H9 (cell line): Measurements from ENCODE around the gene EPM2A. TPM values are rescaled to one million over a fixed set of nuclear protein-coding genes. Genes with fewer than 3 reads are reported as not detected.

Experiments used
- DNase-seq: peaks from one replicate; pipeline ENCODE4 v3.0.0-alpha.2; 2017
- H2AFZ ChIP-seq: one replicate; pipeline ENCODE4 v1.6.1; 2013; ENCODE audit warnings: mild to moderate bottlenecking, low read length, control low read depth, moderate library complexity
- H2AK5ac ChIP-seq: 2 replicates; pipeline ENCODE4 v1.6.1; 2013; ENCODE audit warnings: low read length, control low read depth, mixed read lengths; ENCODE audit not compliant: insufficient read length
- H2BK120ac ChIP-seq: one replicate; pipeline ENCODE4 v1.6.1; 2013; ENCODE audit warnings: low read depth, mild to moderate bottlenecking, low read length, control low read depth, inconsistent platforms; ENCODE audit not compliant: poor library complexity, severe bottlenecking
- H2BK12ac ChIP-seq: 2 replicates; pipeline ENCODE4 v1.6.1; 2013; ENCODE audit warnings: low read length, control low read depth, mixed read lengths, low read depth; ENCODE audit not compliant: insufficient read length
- H2BK15ac ChIP-seq: 2 replicates; pipeline ENCODE4 v1.6.1; 2013; ENCODE audit warnings: low read depth, low read length, control low read depth
- H2BK20ac ChIP-seq: one replicate; pipeline ENCODE4 v1.6.1; 2013; ENCODE audit warnings: low read depth, mild to moderate bottlenecking, low read length, control low read depth, inconsistent platforms; ENCODE audit not compliant: poor library complexity, severe bottlenecking
- H2BK5ac ChIP-seq: 2 replicates; pipeline ENCODE4 v1.6.1; 2013; ENCODE audit warnings: low read length, control low read depth, mixed read lengths; ENCODE audit not compliant: insufficient read length
- H3K14ac ChIP-seq: 2 replicates; pipeline ENCODE4 v1.6.1; 2013; ENCODE audit warnings: low read length, control low read depth; ENCODE audit not compliant: insufficient read depth
- H3K18ac ChIP-seq: 2 replicates; pipeline ENCODE4 v1.6.1; 2013; ENCODE audit warnings: low read depth, mild to moderate bottlenecking, mixed read lengths, low read length, control low read depth; ENCODE audit not compliant: insufficient read length
- H3K23ac ChIP-seq: 2 replicates; pipeline ENCODE4 v1.6.1; 2013; ENCODE audit warnings: low read length, control low read depth, mixed read lengths, low read depth; ENCODE audit not compliant: insufficient read length
- H3K23me2 ChIP-seq: 2 replicates; pipeline ENCODE4 v1.6.1; 2013; ENCODE audit warnings: low read depth, mild to moderate bottlenecking, mixed read lengths, low read length, control low read depth; ENCODE audit not compliant: insufficient read length, poor library complexity, severe bottlenecking
- H3K27ac ChIP-seq: 2 replicates; pipeline ENCODE4 v1.5.1; 2013; ENCODE audit warnings: low read length, control low read depth, mixed read lengths, low read depth; ENCODE audit not compliant: insufficient read length
- H3K27me3 ChIP-seq: 2 replicates; pipeline ENCODE4 v1.6.1; 2013; ENCODE audit warnings: low read length, control low read depth, inconsistent platforms; ENCODE audit not compliant: insufficient read depth
- H3K4ac ChIP-seq: 2 replicates; pipeline ENCODE4 v1.6.1; 2013; ENCODE audit warnings: low read depth, mild to moderate bottlenecking, control low read depth, inconsistent platforms, low read length, moderate library complexity
- H3K4me1 ChIP-seq: 2 replicates; pipeline ENCODE4 v1.6.1; 2013; ENCODE audit warnings: low read length, control low read depth, inconsistent platforms; ENCODE audit not compliant: insufficient read depth
- H3K4me2 ChIP-seq: 2 replicates; pipeline ENCODE4 v1.6.1; 2013; ENCODE audit warnings: low read length, control low read depth, mixed read lengths; ENCODE audit not compliant: insufficient read length, insufficient read depth
- H3K56ac ChIP-seq: 2 replicates; pipeline ENCODE4 v1.6.1; 2013; ENCODE audit warnings: low read depth, mild to moderate bottlenecking, mixed read lengths, low read length, control low read depth; ENCODE audit not compliant: insufficient read length
- H3K79me1 ChIP-seq: 2 replicates; pipeline ENCODE4 v1.6.1; 2013; ENCODE audit warnings: low read depth, mild to moderate bottlenecking, moderate library complexity, low read length, control low read depth, inconsistent platforms; ENCODE audit not compliant: insufficient read depth, poor library complexity, severe bottlenecking
- H3K79me2 ChIP-seq: 2 replicates; pipeline ENCODE4 v1.6.1; 2013; ENCODE audit warnings: low read length, control low read depth, inconsistent platforms; ENCODE audit not compliant: insufficient read depth
- H3K9ac ChIP-seq: 2 replicates; pipeline ENCODE4 v1.6.1; 2013; ENCODE audit warnings: low read length, control low read depth, mixed read lengths; ENCODE audit not compliant: insufficient read length; ENCODE audit errors: extremely low read depth
- H3K9me3 ChIP-seq: one replicate; pipeline ENCODE4 v1.6.1; 2013; ENCODE audit warnings: low read depth, low read length, inconsistent platforms; ENCODE audit not compliant: control insufficient read depth
- H3T11ph ChIP-seq: one replicate; pipeline ENCODE4 v1.6.1; 2013; ENCODE audit warnings: mild to moderate bottlenecking, low read length, control low read depth, inconsistent platforms
- H4K20me1 ChIP-seq: one replicate; pipeline ENCODE4 v1.6.1; 2013; ENCODE audit not compliant: control insufficient read depth, insufficient read length, insufficient read depth
- H4K5ac ChIP-seq: 2 replicates; pipeline ENCODE4 v1.6.1; 2013; ENCODE audit warnings: low read depth, mild to moderate bottlenecking, mixed read lengths, low read length, control low read depth; ENCODE audit not compliant: insufficient read length
- H4K8ac ChIP-seq: replicated peaks from 2 replicates; pipeline ENCODE4 v1.6.1; 2013; ENCODE audit warnings: low read length, control low read depth, mixed read lengths, low read depth; ENCODE audit not compliant: insufficient read length
- H4K91ac ChIP-seq: 2 replicates; pipeline ENCODE4 v1.6.1; 2013; ENCODE audit warnings: low read depth, mild to moderate bottlenecking, moderate library complexity, mixed read lengths, low read length, control low read depth; ENCODE audit not compliant: insufficient read length
- H3K27ac Mint-ChIP-seq, 3 experiments: 2 replicates in 2 of 3; 3 replicates in 1 of 3; pipeline ENCODE4 v1.8.0; 2020 to 2021; ENCODE audit warnings: mixed read lengths in 3 of 3, mild to moderate bottlenecking in 1 of 3, moderate library complexity in 1 of 3
- H3K27me3 Mint-ChIP-seq: 2 replicates; pipeline ENCODE4 v1.8.0; 2021; ENCODE audit warnings: low read depth, mild to moderate bottlenecking, moderate library complexity, mixed read lengths
- H3K36me3 Mint-ChIP-seq, 3 experiments: 2 replicates in 2 of 3; 3 replicates in 1 of 3; pipeline ENCODE4 v1.8.0; 2020 to 2021; ENCODE audit warnings: low read depth in 3 of 3, mixed read lengths in 3 of 3; ENCODE audit not compliant: insufficient read depth in 1 of 3
- H3K4me1 Mint-ChIP-seq, 2 experiments: 2 replicates each; pipeline ENCODE4 v1.8.0; 2020; ENCODE audit warnings: mixed read lengths in 2 of 2
- H3K4me3 Mint-ChIP-seq, 2 experiments: 2 replicates in 1 of 2; 3 replicates in 1 of 2; pipeline ENCODE4 v1.8.0; 2020 to 2021; ENCODE audit warnings: mild to moderate bottlenecking in 2 of 2, mixed read lengths in 2 of 2, moderate library complexity in 1 of 2
- H3K9me3 Mint-ChIP-seq, 2 experiments: 2 replicates in 1 of 2; 3 replicates in 1 of 2; pipeline ENCODE4 v1.8.0; 2020; ENCODE audit warnings: mild to moderate bottlenecking in 2 of 2, mixed read lengths in 2 of 2, moderate library complexity in 1 of 2
- WGBS: extraction: QIAGEN DNeasy Blood & Tissue Kit; methylation state at CpG from one replicate; pipeline ENCODE4 v1.1.7; 2013; ENCODE audit warnings: missing lambda C conversion rate, low lambda C conversion rate, mixed read lengths; ENCODE audit not compliant: insufficient read length; ENCODE audit errors: extremely low coverage; 5-methylcytosine and 5-hydroxymethylcytosine counted together
- total RNA-seq: library from RNA; stranded (reverse); gene quantifications from 2 replicates; pipeline ENCODE4 v1.2.1, GENCODE V29; 2021
- TF ChIP-seq, protein P1 (sequence below): fragments of 200-600 bp; sonication (generic); conservative IDR thresholded peaks from 3 replicates; pipeline ENCODE4 v1.8.0; 2021; ENCODE audit warnings: antibody characterized with exemption, mild to moderate bottlenecking

Gene EPM2A
- total RNA-seq, 1 experiment from 2014 or later = 8.2 TPM

DNA sequence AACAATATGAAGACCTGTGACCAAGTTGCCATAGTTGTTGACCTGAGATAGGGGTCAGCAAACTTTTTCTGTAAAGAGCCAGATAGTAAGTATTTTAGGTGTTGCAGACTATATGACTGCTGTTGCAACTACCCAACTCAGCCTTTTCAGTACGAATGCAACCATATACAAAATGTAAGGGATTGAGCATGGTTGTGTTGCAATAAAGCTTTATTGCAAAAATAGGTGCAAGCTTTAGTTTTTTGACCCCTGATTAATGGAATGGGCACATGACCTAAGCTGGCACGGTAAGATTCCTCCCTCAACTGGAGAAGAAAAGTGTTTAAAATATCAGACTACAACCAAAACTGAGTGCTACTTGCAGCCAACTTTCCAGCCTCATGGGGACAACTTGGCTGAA, 17.3 kb upstream of the EPM2A start:
- no peaks in the 10 kb centered on the region for H3K27me3 Mint-ChIP-seq
- no peaks in the 10 kb centered on the region for H4K20me1 ChIP-seq
- H3K27ac ChIP-seq = no peak overlapping the region
- no peak overlapping the region for H4K91ac ChIP-seq
- H3K14ac ChIP-seq = no peak overlapping the region
- H3K23me2 ChIP-seq = no peaks in the 10 kb centered on the region
- H3K79me2 ChIP-seq = no peaks in the 10 kb centered on the region
- H3K9me3 Mint-ChIP-seq = no peaks in the 10 kb centered on the region
- no peak overlapping the region for H2BK120ac ChIP-seq
- H3K9me3 ChIP-seq = no peaks in the 10 kb centered on the region
- H3K79me1 ChIP-seq = no peaks in the 10 kb centered on the region
- no peak overlapping the region for H2BK15ac ChIP-seq
- TF ChIP-seq, protein P1, sequence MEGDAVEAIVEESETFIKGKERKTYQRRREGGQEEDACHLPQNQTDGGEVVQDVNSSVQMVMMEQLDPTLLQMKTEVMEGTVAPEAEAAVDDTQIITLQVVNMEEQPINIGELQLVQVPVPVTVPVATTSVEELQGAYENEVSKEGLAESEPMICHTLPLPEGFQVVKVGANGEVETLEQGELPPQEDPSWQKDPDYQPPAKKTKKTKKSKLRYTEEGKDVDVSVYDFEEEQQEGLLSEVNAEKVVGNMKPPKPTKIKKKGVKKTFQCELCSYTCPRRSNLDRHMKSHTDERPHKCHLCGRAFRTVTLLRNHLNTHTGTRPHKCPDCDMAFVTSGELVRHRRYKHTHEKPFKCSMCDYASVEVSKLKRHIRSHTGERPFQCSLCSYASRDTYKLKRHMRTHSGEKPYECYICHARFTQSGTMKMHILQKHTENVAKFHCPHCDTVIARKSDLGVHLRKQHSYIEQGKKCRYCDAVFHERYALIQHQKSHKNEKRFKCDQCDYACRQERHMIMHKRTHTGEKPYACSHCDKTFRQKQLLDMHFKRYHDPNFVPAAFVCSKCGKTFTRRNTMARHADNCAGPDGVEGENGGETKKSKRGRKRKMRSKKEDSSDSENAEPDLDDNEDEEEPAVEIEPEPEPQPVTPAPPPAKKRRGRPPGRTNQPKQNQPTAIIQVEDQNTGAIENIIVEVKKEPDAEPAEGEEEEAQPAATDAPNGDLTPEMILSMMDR = no peak
- no CpG with 5 or more reads among the region's 2 CpGs for WGBS
- H3T11ph ChIP-seq = no peak overlapping the region
- H3K4ac ChIP-seq = no peak overlapping the region
- no peak for DNase-seq
- H3K36me3 Mint-ChIP-seq = no peaks in the 10 kb centered on the region
- H3K18ac ChIP-seq = no peak overlapping the region
- no peak overlapping the region for H4K5ac ChIP-seq
- no peak overlapping the region for H3K27ac Mint-ChIP-seq
- no peak overlapping the region for H4K8ac ChIP-seq
- no peak overlapping the region for H2BK12ac ChIP-seq
- H3K4me2 ChIP-seq = no peak overlapping the region
- no peaks in the 10 kb centered on the region for H3K27me3 ChIP-seq
- H2AK5ac ChIP-seq = no peak overlapping the region
- no peak overlapping the region for H3K9ac ChIP-seq
- no peak overlapping the region for H2BK20ac ChIP-seq
- no peak overlapping the region for H2AFZ ChIP-seq
- no peak overlapping the region for H3K4me3 Mint-ChIP-seq
- no peaks in the 10 kb centered on the region for H3K4me1 ChIP-seq
- H3K4me1 Mint-ChIP-seq = 0 out of 4 replicates have a peak, but pooled peaks cover 0 to 2% of the 10 kb centered on the region in 2 experiments
- H2BK5ac ChIP-seq = no peak overlapping the region
- H3K56ac ChIP-seq = no peak overlapping the region
- H3K23ac ChIP-seq = no peak overlapping the region
